ENCODE measurements around the gene PCP4L1.
A peak's percentile ranks its signal among the peaks of the same experiment; 100 is the strongest.
"Not testable (repeated sequence)": the region's sequence is repeated elsewhere in the genome, so short reads cannot be mapped to it uniquely, and the experiment has no call there.

Gene PCP4L1

DNA sequence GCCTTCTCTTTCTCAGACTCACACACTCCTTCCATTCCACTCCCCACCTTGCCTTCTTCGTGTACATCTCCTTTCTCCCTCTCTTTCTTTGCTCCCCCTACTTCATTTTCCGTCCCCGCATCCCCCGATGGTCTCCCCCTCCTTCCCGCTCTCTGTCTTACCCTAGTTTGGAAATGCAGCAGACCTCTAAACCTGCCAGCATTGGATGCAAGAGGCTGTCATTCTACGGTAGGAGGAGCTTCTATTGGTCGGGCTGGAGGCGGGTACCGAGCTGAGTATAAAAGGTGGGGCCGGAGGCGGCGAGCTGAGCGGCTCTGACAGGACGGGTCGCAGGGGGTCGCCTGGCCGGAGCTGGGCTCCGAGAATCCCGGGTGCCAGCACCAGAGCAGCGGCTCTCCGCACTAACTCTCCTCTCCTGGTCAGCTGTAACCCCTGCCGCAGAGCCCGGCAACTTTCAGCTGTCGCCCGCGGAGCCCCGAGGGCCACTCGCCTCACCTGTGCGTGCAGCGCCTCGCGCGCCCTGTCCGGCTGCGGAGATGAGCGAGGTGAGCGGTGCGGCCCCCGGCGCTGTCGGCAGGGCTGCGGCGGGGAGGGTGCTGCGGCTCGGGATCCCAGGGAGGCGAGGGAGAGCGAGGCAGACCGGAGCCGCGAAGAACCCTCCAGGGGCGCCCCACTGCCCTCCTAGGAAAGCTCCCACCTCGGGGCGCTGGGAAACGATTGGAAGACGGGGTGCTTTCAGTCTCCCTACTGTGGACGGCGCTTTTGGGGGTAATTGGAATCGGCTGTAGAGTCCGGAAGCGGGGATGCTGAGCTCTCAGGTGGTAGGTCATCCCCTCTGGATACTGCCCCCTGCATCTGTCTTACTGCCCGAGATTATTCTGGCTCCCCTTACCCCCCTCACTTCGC is at the start of gene PCP4L1:
TSS of gene PCP4L1 (plus strand) at position 307 of the 906 bp plus-strand sequence. CDS start at position 537, 230 bp downstream.
- DNase-seq (ENCODE audit: low read depth, low spot score): peak; percentile 91

DNA sequence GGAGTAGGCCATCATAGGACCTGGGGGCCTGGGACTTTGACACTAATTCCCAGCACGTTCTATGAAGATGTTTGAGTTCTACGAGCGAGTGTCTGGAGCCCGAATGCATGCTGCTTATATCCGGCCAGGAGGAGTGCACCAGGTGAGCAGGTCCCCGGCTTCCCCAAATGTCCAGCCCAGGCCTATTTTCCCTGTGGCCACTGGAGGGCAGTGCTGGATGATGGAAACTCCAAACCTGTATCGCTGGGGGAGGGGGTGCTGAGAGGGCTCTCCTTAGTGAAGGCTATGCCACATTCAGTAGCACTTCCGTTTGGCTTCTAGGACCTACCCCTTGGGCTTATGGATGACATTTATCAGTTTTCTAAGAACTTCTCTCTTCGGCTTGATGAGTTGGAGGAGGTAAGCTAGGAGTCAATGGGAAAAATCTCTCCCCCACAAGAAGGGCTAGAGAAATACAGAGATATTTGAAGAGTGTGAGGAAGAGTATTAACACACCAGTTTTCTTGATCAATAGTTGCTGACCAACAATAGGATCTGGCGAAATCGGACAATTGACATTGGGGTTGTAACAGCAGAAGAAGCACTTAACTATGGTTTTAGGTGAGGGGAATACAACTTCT is 48.6 kb upstream of the PCP4L1 start:
- DNase-seq (ENCODE audit: low read depth, low spot score): peak; percentile 92

DNA sequence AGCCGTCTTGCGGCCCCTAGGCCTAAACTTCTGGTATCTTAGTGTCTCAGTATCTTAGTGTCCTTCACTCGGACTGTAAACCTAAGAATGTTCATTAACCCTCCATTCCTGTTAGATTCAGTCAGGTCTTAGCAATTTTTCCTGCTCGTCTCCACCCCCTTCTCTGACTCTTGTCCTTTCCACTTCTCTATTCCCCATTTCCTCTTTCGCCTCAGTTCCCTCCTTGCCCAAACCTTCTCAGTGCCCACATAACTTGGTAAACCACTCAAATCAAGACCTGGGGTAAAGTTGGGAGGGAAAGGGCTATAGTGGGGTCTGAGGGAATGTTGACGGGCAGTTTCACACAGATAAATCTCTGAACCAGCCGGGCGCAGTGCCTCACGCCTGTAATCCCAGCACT is 44.2 kb upstream of the PCP4L1 start:
- DNase-seq (ENCODE audit: low read depth, low spot score): no peak

DNA sequence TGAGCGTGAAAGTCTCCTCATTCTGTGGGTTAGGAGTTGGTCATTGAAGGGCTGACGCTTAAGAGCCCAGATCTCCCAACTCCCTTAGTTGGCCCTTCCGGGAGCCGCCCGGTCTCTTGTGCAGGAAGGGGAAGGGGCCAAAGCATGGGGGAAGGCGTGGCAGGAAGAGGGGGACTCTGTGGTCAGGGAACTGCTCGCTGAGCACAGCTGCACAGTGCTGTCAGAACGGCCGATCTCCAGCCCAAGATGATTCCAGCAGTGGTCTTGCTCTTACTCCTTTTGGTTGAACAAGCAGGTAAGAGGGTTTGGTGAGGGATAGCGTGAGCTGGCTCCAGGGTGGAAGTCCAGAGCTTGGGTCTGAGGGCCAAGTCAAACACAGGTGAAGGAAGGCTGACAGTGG is 43.5 kb upstream of the PCP4L1 start, which contains the start of gene FCER1G:
TSS of gene FCER1G (plus strand) at position 220 of the 400 bp plus-strand sequence. CDS start at position 247, 27 bp downstream.
- no peak for DNase-seq (ENCODE audit: low read depth, low spot score)

DNA sequence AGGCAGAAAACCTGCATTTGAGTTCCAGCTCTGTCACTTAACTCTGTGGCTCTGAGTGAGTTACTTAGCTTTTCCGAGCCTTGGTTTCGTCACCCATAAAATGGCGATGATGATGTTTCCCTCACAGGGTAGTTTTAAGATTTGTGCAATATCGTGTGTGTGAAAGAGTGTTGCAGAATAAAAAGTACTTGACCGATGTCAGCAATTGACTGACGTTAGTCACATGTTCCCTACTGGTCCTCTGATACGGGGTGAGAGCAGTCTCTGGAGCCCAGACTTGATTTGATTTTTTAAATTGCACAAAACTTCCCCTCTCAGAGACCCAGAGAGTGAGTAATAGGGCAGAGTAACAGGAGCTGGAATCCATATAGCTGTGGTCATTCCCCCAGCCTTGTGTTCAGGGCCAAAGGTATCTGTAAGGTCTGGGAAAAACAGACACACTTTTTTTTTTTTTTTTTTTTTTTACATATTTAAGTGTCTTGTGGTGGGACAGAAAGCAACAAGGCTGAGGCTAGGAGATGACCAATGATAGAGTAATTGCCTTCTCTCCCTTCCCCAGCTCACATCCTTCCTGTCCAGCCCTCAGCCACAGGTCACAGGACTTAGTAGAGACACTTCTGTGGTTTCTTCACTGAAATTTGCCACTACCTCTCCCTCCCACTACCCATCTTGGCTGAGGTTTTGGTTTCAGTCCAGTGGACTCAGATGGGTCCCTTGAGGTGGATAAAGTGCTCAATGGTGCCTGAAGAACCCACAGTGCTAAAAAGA is 41.4 kb upstream of the PCP4L1 start:
- no peak for DNase-seq (ENCODE audit: low read depth, low spot score)

DNA sequence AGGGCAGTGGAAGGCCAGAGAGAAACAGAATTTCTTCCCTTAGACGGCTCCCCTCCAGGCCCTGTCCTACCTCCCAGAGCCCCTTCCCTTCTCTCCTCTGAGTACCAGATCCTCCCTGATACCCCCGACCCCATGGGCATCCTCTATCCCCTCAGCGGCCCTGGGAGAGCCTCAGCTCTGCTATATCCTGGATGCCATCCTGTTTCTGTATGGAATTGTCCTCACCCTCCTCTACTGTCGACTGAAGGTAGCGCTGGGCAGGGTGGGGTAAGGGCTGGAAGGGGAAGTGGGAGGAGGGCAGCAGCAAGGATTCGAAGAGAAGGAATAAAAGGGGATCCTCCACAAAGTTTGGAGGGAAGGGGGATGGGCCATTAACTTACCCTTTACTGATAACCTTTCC is 40.7 kb upstream of the PCP4L1 start:
- no peak for DNase-seq (ENCODE audit: low read depth, low spot score)

DNA sequence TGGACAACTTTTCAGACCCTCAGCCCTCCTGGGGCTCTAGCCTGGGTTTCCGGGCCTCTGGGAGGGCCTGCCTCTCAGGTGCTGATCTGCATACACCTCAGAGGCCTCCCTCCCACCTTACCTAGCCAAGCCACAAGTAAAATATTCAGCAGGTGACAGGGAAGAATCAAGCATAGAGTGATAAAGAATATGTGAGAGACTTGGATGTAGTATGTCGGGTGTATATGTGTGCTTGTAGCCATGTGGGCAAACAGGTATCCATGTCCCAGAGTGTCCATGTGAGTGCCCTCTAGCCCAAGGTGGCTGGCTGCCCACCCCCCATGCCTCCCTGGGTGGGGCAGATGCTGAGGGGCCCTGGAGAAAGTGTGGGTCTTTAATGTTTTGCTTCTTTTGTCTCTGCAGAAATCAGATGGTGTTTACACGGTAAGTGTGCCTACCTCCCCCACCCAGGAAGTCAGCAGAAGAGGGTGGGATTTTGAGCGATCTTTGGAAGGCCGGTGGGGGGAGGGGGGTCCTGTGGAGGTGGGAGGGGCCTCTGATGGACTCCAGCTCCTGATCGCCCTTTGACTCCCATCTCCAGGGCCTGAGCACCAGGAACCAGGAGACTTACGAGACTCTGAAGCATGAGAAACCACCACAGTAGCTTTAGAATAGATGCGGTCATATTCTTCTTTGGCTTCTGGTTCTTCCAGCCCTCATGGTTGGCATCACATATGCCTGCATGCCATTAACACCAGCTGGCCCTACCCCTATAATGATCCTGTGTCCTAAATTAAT is 40.1 kb upstream of the PCP4L1 start:
- DNase-seq (ENCODE audit: low read depth, low spot score): no peak

DNA sequence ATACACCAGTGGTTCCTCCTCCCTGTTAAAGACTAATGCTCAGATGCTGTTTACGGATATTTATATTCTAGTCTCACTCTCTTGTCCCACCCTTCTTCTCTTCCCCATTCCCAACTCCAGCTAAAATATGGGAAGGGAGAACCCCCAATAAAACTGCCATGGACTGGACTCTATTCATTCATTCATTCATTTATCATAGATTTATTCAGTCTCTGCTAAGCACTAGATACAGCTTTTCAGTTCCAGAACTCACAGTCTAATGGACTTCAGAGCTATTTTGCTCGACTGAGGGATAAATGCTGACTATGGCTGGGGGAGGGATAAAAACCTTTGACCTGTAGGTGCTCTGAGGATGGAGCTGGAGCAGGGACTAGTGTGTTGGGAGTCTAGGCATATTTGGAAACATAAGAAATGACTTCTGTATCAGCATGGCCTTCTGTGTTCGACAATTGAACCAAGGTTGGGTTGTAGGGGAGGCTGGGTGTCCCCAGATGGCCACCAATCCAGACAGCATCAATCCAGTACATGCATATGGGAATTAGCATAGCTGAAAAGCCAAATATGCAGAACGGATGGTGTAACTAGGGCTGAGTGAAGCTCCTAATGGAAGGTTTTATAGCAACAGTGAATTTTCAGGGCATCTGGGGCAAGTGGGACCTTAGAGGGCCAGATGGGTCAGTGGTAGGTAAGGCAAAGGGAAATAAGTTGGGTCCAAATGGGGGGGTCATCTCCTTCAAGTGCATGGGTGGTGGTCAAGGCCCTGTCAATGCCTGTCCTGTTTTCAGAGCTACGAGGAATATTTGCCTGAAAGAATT is 39.3 kb upstream of the PCP4L1 start:
- no peak for DNase-seq (ENCODE audit: low read depth, low spot score)

DNA sequence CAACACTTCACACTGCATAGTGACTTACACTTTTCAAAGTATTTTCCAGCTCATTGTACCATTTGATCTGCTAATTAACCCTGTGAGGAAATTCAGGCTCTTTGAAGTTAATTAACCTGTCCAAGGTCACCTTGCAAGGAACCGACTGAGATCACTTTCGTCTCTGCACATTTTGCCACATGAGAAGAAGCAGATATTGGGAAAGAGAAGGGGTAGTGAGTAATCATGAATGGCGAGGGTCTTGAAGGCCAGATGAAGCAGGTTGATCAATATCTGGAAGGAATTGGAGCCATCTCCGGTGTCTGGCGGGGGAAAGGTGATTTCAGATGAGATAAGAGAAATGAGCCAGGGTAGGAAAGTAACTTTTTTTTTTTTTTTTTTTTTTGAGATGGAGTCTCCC is 38.5 kb upstream of the PCP4L1 start:
- no peak for DNase-seq (ENCODE audit: low read depth, low spot score)

DNA sequence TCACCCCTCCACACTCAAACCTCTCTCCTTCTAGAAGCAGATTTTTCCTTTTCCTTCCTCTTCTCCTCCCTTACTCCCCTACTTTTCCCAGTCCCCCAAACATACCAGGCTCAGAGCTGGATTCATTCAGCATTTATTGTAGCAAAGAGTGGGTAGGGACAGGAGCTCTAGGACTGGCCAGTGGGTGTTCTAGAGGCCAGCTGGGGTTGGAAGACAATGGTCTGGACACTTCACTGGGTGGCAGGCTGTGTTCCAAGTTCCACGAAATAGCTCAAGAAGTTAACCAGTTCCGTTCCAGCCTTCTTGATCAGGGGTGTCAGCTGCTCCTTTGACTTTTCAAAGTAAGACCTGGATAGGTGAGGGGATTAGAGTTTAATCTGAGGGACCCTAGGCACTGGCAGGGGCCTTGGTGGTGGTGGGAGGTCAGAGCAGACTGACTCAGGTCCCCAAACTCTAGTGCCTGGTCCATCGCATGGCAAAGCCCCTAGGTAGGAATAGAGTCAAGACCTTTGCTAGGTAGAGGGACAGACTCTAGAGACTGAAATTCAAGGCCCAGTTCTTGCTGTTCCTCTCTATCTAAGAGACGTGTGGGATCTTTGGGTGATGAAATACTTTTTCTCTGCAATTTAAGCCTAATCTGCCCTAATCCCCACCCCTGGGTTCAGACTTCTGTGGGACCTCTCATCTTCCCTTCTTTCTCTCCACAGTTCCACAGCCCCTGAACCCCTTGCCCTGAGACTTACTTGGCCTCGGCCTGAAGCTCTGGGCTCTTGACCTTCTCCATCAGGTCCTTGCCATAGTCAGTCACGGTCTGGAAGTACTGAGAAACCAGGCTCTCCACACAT is 36.1 kb upstream of the PCP4L1 start:
- DNase-seq (ENCODE audit: low read depth, low spot score): no peak

DNA sequence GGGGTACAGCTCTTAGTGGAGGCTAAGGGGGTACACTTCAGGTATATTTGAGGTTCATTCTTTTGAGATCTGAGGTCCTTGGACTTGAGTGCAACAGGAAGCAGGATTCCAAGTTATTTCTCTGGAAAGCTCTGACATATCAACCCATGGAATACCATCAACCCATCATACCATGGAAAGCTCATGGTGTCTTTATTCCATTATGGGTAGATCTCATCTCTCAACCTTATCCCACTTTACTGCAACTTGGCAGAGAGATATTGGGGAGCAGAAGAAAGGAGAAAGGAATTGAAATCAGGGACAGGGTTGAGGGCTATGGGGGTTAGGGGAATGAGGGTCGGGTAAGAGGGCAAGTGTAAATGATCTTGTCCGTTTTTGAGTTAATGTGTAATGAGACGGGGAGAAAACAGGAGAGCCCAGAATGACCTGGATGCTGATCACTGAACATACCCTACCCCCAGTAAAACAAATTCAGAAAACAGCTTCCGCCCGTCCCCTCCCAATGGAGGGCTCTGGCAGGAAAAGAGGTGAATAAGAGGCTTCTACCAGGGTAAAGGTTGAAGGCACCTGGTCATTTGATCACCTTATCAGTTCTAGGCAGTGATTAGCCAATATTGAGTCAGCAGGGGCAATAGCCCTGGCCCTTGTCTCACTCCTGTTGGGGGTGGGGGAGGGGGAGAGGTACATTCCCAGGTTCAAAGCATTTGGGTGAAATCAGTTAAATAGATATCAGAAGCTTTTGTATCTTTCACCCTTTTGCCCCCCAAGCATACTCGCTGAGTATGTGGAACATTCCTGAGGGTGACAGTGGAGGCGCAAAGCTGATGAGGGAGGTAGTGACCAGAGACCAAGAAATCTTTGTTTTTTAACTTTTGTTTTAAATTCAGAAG is 34.5 kb upstream of the PCP4L1 start:
- DNase-seq (ENCODE audit: low read depth, low spot score): no peak

DNA sequence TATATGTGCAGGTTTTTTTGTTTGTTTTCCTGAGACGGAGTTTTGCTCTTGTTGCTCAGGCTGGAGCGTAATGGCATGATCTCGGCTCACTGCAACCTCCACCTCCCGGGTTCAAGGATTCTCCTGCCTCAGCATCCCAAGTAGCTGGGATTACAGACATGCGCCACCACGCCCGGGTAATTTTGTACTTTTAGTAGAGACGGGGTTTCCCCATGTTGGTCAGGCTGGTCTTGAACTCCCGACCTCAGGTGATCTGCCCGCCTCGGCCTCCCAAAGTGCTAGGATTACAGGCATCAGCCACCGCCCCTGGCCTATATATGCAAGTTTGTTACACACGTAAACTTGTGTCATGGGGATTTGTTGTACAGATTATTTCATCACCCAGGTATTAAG is 33.9 kb upstream of the PCP4L1 start:
- DNase-seq (ENCODE audit: low read depth, low spot score): not testable (repeated sequence)

DNA sequence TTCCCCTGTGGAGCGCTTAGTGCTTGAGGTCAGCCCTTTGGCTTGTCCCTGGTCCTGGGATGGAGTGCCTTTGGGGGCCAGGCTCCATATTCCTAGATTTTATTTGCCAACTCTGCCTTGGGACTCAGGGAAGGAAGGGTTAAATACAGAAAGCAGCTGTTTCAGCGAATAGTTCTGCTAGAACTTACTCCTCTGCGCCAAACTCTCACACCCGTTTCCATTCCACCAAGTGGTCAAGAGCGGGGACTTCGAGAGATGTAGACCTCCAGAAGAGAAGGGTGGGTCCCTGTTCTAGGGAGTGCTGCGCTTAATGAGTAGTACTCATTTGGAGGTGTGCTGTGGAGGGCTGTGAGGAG is 33.4 kb upstream of the PCP4L1 start:
- DNase-seq (ENCODE audit: low read depth, low spot score): no peak

DNA sequence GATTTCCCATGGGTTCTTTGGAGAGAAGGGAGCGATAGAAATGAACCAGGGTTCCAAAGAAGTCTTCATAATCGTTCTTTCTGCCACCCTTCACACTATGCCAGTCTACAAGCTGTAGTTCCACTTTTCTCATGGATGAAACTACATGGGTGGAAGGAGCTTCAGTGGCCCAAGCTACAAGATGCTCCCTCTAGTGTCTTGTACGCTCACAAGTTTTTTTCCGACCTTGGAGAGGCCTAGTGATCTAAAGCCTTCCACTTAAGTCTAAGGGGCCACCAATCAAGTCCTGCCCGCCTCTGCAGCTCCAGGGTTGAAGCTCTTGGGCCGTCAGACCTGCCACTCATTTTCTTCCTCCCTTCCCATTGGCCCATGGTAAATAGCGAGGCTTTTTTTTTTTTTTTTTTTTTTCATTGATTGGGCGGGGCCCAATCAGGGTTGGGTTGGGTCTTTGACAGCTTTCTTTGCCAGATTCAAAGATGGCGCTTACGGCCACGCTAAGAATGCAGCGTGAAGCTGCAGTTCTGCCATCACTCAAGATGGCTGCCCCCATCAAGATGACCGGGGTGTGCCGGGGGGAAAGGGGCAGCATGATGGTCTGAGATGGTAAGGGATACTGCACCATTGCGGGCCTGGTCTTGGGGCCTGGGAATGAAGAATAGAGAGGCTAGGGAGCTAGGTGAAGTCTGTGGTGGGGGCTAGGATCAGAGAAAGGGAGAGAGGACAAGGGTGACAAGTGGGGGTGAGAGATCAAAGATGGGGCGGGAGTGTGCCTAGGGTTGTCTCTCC is 32.8 kb upstream of the PCP4L1 start, which contains the start of gene TOMM40L:
TSS of gene TOMM40L (plus strand) at position 527 of the 786 bp plus-strand sequence. CDS start 430 bp downstream, outside the sequence.
- peak; percentile 100 for DNase-seq (ENCODE audit: low read depth, low spot score)

DNA sequence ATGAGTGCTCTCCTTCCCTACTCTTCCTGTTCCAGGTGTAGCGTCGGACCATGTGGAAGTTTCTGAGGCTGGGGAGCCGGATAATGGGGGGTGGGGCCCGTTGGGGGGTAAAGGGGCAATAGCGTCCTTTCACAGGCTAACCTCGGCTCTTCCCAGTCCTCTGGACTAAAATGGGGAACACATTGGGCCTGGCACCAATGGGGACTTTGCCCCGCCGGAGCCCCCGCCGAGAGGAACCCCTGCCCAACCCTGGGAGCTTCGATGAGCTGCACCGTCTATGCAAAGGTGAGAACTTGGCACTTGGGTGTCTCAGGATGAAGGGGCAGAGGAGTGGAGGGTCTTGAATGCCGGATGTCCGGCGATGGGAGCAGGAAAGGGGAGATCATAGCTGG is 32.2 kb upstream of the PCP4L1 start:
- no peak for DNase-seq (ENCODE audit: low read depth, low spot score)

DNA sequence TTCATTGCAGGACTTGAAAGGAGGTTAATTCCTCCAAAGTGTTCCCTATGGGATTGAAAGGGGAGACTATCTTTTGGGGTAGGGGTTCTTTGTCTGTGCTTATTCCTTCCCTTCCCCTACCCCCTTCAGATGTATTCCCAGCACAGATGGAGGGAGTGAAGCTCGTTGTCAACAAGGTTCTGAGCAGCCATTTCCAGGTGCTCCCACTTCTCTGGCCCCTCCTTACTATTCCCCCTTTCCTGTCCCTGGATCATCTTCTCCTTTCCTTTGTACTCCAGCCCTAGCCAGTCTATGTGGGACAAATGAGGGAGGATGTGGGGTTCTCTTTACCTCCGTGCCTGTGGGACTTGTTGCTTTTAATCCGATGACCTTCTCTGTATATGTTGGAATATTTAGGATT is 31.8 kb upstream of the PCP4L1 start:
- no peak for DNase-seq (ENCODE audit: low read depth, low spot score)

DNA sequence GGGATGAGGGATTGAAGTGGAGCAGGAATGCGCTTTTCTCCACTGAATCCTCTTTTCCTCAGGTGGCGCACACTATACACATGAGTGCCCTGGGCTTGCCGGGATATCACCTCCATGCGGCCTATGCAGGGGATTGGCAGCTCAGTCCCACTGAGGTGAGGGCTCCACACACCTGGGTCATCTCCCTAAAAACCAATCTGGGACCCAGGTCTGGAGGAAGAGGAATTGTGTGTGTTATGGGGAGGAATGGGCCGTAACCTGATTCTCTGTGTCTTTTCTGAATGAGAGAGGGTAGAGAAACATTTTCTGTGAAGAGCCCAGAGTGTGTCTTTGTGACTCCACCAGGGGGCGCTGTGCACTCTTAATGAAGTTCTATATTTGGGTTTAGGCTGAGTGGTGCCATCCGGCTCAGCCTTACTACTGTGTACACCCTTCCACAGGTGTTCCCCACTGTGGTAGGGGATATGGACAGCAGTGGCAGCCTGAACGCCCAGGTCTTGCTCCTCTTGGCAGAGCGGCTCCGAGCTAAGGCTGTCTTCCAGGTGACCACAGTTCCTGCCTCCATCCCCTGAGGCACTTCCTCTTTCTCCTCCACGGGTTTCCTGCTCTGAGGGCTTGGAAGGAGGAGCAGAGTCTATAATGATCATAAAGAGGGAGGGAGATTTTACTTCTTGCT is 31.2 kb upstream of the PCP4L1 start:
- DNase-seq (ENCODE audit: low read depth, low spot score): peak; percentile 86
